ENCODE results near the gene MXI1. TPM values are rescaled to one million over a fixed set of nuclear protein-coding genes. Genes with fewer than 3 reads are reported as not detected.

MXI1 gene
- total RNA-seq, 3 donors from 2014 or later: 75.4 to 137 (median 79.5) TPM

DNA sequence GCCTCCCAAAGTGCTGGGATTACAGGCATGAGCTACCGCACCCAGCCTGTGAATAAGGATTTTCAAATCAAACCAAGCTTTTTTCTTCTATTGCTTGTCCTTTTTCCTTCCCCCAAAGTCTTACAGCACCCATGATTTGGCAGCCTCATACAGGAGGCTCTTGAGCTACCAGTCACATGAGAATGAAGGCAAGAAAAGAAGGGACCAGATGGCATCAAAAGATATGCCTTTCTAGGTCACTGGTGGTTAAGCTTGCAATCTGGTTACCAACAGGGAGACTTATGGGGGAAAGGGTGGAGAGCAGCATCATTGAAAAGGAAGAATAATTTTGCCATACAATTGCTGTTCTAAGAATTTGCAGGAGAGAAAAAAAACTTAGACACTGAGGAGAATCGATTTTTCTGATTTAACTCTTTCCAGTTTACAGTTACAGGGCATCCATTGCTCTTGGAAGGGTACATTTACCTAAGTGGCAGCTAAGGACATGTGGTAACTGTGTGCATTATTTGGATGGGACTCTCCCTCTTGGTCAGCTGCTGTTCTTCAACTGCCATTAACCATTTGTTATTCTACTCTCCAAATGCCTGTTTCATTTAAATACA lies 67.8 kb downstream of the MXI1 start:
- intact Hi-C loops (cut with DNase I; ENCODE audit: low total_unique reads): loop anchor here (10.0 kb wide), 1 partner anchor 130 kb away; no protein-coding TSS in a partner anchor
- Histone ChIP-seq H3K27ac (peak overlapping the region; percentile 30 to 68), H3K27me3 (no peaks in the 10 kb centered on the region), H3K4me1 (peaks cover 0 to 10% of the 10 kb centered on the region in 2 donors), H3K36me3 (no peaks in the 10 kb centered on the region), H3K4me3 (no peak overlapping the region), H3K9me3 (no peaks in the 10 kb centered on the region)
- TF ChIP-seq POLR2AphosphoS5 (IDR thresholded peaks at IDR 0.05) (no peak), POLR2A (IDR thresholded peaks at IDR 0.05) (no peak), CTCF (IDR thresholded peaks at IDR 0.05) (no peak)
- DNase-seq (ENCODE audit: low spot score in 2 of 2): no peak

DNA sequence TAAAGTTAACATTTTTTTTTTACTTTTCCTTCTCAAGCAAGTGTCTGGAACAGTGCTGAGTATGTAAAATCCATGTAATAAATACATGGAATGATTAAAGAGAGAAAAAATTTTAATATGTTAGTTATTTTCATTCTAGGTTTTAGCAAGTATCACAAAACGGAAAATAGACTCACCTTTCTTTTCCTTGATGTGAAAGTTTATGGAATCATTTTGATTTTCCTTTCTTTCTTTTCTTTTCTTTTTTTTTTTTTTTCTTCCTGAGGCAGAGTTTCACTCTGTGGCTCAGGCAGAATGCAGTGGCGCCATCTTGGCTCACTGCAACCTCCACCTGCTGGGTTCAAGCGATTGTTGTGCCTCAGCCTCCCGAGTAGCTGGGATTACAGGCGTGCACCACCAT lies 69.2 kb downstream of the MXI1 start:
- H3K27ac ChIP-seq: peak overlapping the region in 1 of 2 donors; percentile 68
- no peak for DNase-seq (ENCODE audit: low spot score in 2 of 2)

GRCh38 chr10:110277591-110277990 lies 70.2 kb downstream of the MXI1 start:
- H3K36me3 ChIP-seq: no peaks in the 10 kb centered on the region
- DNase-seq (ENCODE audit: low spot score in 2 of 2): no peak
- no peaks in the 10 kb centered on the region for H3K9me3 ChIP-seq
- peaks cover 0 to 5% of the 10 kb centered on the region in 2 donors for H3K4me1 ChIP-seq
- no peak overlapping the region for H3K27ac ChIP-seq
- no peaks in the 10 kb centered on the region for H3K27me3 ChIP-seq
- TF ChIP-seq POLR2AphosphoS5 (IDR thresholded peaks at IDR 0.05): no peak
- H3K4me3 ChIP-seq: no peak overlapping the region
- intact Hi-C loops (cut with DNase I; ENCODE audit: low total_unique reads): loop anchor here (10.0 kb wide), 1 partner anchor 133 kb away; no protein-coding TSS in a partner anchor

More for the DNA sequence above, 69.2 kb downstream of the MXI1 start:
- no peak overlapping the region for H3K4me3 ChIP-seq
- no peaks in the 10 kb centered on the region for H3K9me3 ChIP-seq
- TF ChIP-seq CTCF (IDR thresholded peaks at IDR 0.05) (no peak), POLR2AphosphoS5 (IDR thresholded peaks at IDR 0.05) (no peak)
- peaks cover 0 to 5% of the 10 kb centered on the region in 2 donors for H3K4me1 ChIP-seq
- H3K36me3 ChIP-seq: no peaks in the 10 kb centered on the region
- H3K27me3 ChIP-seq: no peaks in the 10 kb centered on the region
- intact Hi-C loops (cut with DNase I; ENCODE audit: low total_unique reads): loop anchor here (10.0 kb wide), 1 partner anchor 132 kb away; no protein-coding TSS in a partner anchor

GRCh38 chr10:110278562-110279406 lies 71.4 kb downstream of the MXI1 start:
- DNase-seq (ENCODE audit: low spot score in 2 of 2): no peak
- no peaks in the 10 kb centered on the region for H3K27me3 ChIP-seq
- no peaks in the 10 kb centered on the region for H3K36me3 ChIP-seq
- H3K27ac ChIP-seq: peak overlapping the region; percentile 8 to 54
- no peaks in the 10 kb centered on the region for H3K9me3 ChIP-seq
- TF ChIP-seq POLR2A (IDR thresholded peaks at IDR 0.05) (no peak), CTCF (IDR thresholded peaks at IDR 0.05) (no peak), POLR2AphosphoS5 (IDR thresholded peaks at IDR 0.05) (no peak)
- H3K4me1 ChIP-seq: peaks cover 0 to 5% of the 10 kb centered on the region in 2 donors
- H3K4me3 ChIP-seq: peak overlapping the region in 1 of 3 donors; percentile 40
- intact Hi-C loops (cut with DNase I; ENCODE audit: low total_unique reads): loop anchor here (10.0 kb wide), 1 partner anchor 134 kb away; no protein-coding TSS in a partner anchor

DNA sequence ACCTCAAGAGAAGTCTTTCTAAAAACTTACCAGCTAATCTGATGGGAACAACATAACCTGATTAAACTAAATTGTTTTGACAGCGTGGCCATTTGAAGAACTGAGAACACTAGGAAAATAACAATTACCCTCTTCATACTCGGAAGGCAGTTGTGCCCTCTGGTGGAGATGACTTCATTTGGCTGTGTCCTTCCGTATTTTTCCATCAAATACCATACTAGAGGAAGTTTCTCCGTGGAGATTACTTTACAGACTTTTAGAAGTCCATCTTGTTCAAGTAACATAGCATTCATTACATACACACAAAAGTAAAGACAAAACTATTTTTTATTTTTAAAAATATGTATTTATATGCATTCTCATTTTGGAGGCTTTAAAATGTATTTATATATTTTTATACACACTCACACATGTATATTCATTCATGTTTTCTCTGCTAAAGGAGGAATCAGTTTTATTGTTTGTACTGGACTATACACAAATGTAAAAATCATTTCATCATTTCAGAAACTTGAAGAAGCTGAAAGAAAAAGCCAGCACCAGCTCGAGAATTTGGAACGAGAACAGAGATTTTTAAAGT lies 72.1 kb downstream of the MXI1 start:
- H3K4me1 ChIP-seq: peaks cover 0 to 5% of the 10 kb centered on the region in 2 donors
- intact Hi-C loops (cut with DNase I; ENCODE audit: low total_unique reads): loop anchor here (10.0 kb wide), 1 partner anchor 135 kb away; no protein-coding TSS in a partner anchor

More for the DNA sequence above, 72.1 kb downstream of the MXI1 start:
- peak overlapping the region; percentile 8 to 54 for H3K27ac ChIP-seq
- TF ChIP-seq POLR2A (IDR thresholded peaks at IDR 0.05) (no peak), CTCF (IDR thresholded peaks at IDR 0.05) (peak; percentile 76 to 85 (median 82))
- no peaks in the 10 kb centered on the region for H3K9me3 ChIP-seq
- DNase-seq (ENCODE audit: low spot score in 2 of 2): peak in 1 of 2 donors; percentile 67
- H3K27me3 ChIP-seq: no peaks in the 10 kb centered on the region
- H3K4me3 ChIP-seq: peak overlapping the region in 1 of 3 donors; percentile 40
- no peaks in the 10 kb centered on the region for H3K36me3 ChIP-seq
